Measurements from ENCODE around the gene ASIC4. TPM values are rescaled to one million over a fixed set of nuclear protein-coding genes. Genes with fewer than 3 reads are reported as not detected.

ASIC4 gene
- total and polyA plus RNA-seq, 9 of the 15 experiments (the other 6 are each of a cell fraction or from before 2014, with no cell fraction given), result 0.07 to 19.2 (median 4.8) TPM

- TF ChIP-seq MYC (IDR thresholded peaks at IDR 0.05; ENCODE audit: low read depth, low read length) (no peak), MYC (CRISPR knock-in tag; IDR thresholded peaks at IDR 0.05; ENCODE audit: borderline replicate concordance, low read depth) (no peak), NKRF (IDR thresholded peaks at IDR 0.05; ENCODE audit: borderline replicate concordance) (no peak), SETDB1 (IDR thresholded peaks at IDR 0.05; ENCODE audit: low read length) (no peak), ZBTB12 (CRISPR knock-in tag; IDR thresholded peaks at IDR 0.05) (no peak), CBFA2T2 (conservative IDR thresholded peaks at IDR 0.05) (no peak), CREBBP (IDR thresholded peaks at IDR 0.05; ENCODE audit: low read depth, low read length) (no peak)
These were observed 5.8 kb downstream of the ASIC4 start (continued) for GRCh38 chr2:219520079-219520478.

Data from K562 (cell line).